Body of pancreas (tissue), 4 donors: ENCODE results near the gene CRTAC1. TPM values are rescaled to one million over a fixed set of nuclear protein-coding genes. Genes with fewer than 3 reads are reported as not detected.
A peak's percentile ranks its signal among the peaks of the same experiment; 100 is the strongest.

Experiments
- ATAC-seq: fragments of 150-250 bp; one replicate; pipeline ENCODE4 v1.9.1; 2016
- DNase-seq, 4 donors: peaks; one replicate each; pipeline ENCODE4 v3.0.0-alpha.2; 2019
- H3K27ac ChIP-seq, 4 donors: fragments of 200-600 bp; sonication (generic); 1 replicate in 3 of 4; 2 replicates in 1 of 4; pipeline versions ENCODE4 v1.5.1 to v1.6.1; 2016 to 2019; ENCODE audit warnings: mild to moderate bottlenecking in 1 of 4, mixed read lengths in 1 of 4, moderate library complexity in 1 of 4
- H3K27me3 ChIP-seq, 2 donors: fragments of 200-600 bp; sonication (generic); one replicate each; pipeline ENCODE4 v1.6.0; 2016; ENCODE audit warnings: mild to moderate bottlenecking in 1 of 2
- H3K36me3 ChIP-seq, 2 donors: fragments of 200-600 bp; sonication (generic); replicated peaks in 1 of 2; 2 replicates each; pipeline ENCODE4 v1.5.1; 2016; ENCODE audit warnings: low read depth in 2 of 2; ENCODE audit not compliant: insufficient read depth in 1 of 2
- H3K4me1 ChIP-seq: fragments of 200-600 bp; sonication (generic); one replicate; pipeline ENCODE4 v1.6.0; 2016
- H3K4me3 ChIP-seq, 2 donors: fragments of 200-600 bp; sonication (generic); 1 replicate in 1 of 2; 2 replicates in 1 of 2; pipeline ENCODE4 v1.5.1; 2016 to 2019
- H3K9me3 ChIP-seq, 3 donors: fragments of 200-600 bp; sonication (generic); 1 replicate in 2 of 3; 2 replicates in 1 of 3; pipeline ENCODE4 v1.5.1; 2016
- CTCF ChIP-seq, 7 experiments: fragments of 450-650 bp in 4 of 7; fragments of 200-600 bp in 3 of 7; sonication (generic) in 3 of 7; IDR thresholded peaks; one replicate each; pipeline ENCODE4 v1.5.1; 2016 to 2019; ENCODE audit warnings: antibody characterized with exemption in 7 of 7
- POLR2A ChIP-seq, 3 donors: fragments of 450-650 bp; IDR thresholded peaks; one replicate each; pipeline ENCODE4 v1.6.1; 2016; ENCODE audit warnings: antibody characterized with exemption in 3 of 3, mild to moderate bottlenecking in 2 of 3
- WGBS, 2 donors: methylation state at CpG; one replicate each; pipeline ENCODE4 v1.1.5; 2017; 5-methylcytosine and 5-hydroxymethylcytosine counted together
- intact Hi-C: fragments of 100-400 bp; cut with DNase I; formaldehyde crosslinking; loops from one replicate; pipeline ENCODE4 v1.15.1; 2023
- total RNA-seq, 2 donors: library from RNA; depleted of rRNA; stranded (reverse); fragments of >200 nt; gene quantifications; one replicate each; pipeline ENCODE4 v1.1.0, GENCODE V29; 2016

The CRTAC1 gene
- total RNA-seq, 2 donors from 2014 or later: 0.52 TPM; not detected in 1

GRCh38 chr10:97888134-97888533 is 142.3 kb downstream of the CRTAC1 start:
- no peaks in the 10 kb centered on the region for H3K36me3 ChIP-seq
- no peak for DNase-seq
- H3K27ac ChIP-seq: no peak overlapping the region
- ATAC-seq: no peak
- WGBS, 2 donors: 88 to 92% methylated on average over 7 of the region's 7 CpGs
- intact Hi-C loops: no loop called here
- H3K27me3 ChIP-seq: no peaks in the 10 kb centered on the region
- H3K9me3 ChIP-seq: no peaks in the 10 kb centered on the region
- no peak overlapping the region for H3K4me3 ChIP-seq
- TF ChIP-seq CTCF (IDR thresholded peaks at IDR 0.05) (no peak), POLR2A (IDR thresholded peaks at IDR 0.05) (no peak)
- H3K4me1 ChIP-seq: peaks cover 3% of the 10 kb centered on the region

GRCh38 chr10:97887399-97887798 is 143.0 kb downstream of the CRTAC1 start:
- no peak overlapping the region for H3K4me3 ChIP-seq
- TF ChIP-seq CTCF (IDR thresholded peaks at IDR 0.05) (no peak), POLR2A (IDR thresholded peaks at IDR 0.05) (no peak)
- 81% methylated on average over 6 of the region's 6 CpGs for WGBS, 2 donors
- peaks cover 4% of the 10 kb centered on the region for H3K4me1 ChIP-seq
- DNase-seq (no peak), ATAC-seq (no peak)
- H3K36me3 ChIP-seq: no peaks in the 10 kb centered on the region
- no peak overlapping the region for H3K27ac ChIP-seq
- H3K27me3 ChIP-seq: no peaks in the 10 kb centered on the region
- no peaks in the 10 kb centered on the region for H3K9me3 ChIP-seq
- intact Hi-C loops: no loop called here

- Histone ChIP-seq H3K36me3 (no peaks in the 10 kb centered on the region), H3K9me3 (no peaks in the 10 kb centered on the region), H3K4me1 (peaks cover 7% of the 10 kb centered on the region), H3K4me3 (no peak overlapping the region), H3K27ac (no peak overlapping the region), H3K27me3 (no peaks in the 10 kb centered on the region)
- DNase-seq (no peak), ATAC-seq (no peak)
- 89 to 91% methylated on average over 5 of the region's 5 CpGs for WGBS, 2 donors
- intact Hi-C loops: no loop called here
- TF ChIP-seq CTCF (IDR thresholded peaks at IDR 0.05) (no peak), POLR2A (IDR thresholded peaks at IDR 0.05) (no peak)
These were observed 144.1 kb downstream of the CRTAC1 start for GRCh38 chr10:97886286-97886685.

- Histone ChIP-seq H3K4me3 (no peak overlapping the region), H3K4me1 (peaks cover 4% of the 10 kb centered on the region), H3K9me3 (no peaks in the 10 kb centered on the region), H3K36me3 (no peaks in the 10 kb centered on the region), H3K27me3 (no peaks in the 10 kb centered on the region), H3K27ac (peak overlapping the region in 1 of 4 donors; percentile 49)
- DNase-seq (no peak), ATAC-seq (no peak)
- intact Hi-C loops: no loop called here
- TF ChIP-seq CTCF (IDR thresholded peaks at IDR 0.05): no peak
- TF ChIP-seq POLR2A (IDR thresholded peaks at IDR 0.05): no peak
- WGBS, 2 donors: 47 to 62% methylated on average over 3 of the region's 3 CpGs
These were observed 147.3 kb downstream of the CRTAC1 start for GRCh38 chr10:97883092-97883485.
